ENCODE data around the gene CNIH3. TPM values are rescaled to one million over a fixed set of nuclear protein-coding genes. Genes with fewer than 3 reads are reported as not detected.

CNIH3 gene
- total and polyA plus RNA-seq, 2 donors (not counting 3 experiments of a cell fraction or from before 2014, with no cell fraction given) = 1.3 to 2.5 TPM

DNA sequence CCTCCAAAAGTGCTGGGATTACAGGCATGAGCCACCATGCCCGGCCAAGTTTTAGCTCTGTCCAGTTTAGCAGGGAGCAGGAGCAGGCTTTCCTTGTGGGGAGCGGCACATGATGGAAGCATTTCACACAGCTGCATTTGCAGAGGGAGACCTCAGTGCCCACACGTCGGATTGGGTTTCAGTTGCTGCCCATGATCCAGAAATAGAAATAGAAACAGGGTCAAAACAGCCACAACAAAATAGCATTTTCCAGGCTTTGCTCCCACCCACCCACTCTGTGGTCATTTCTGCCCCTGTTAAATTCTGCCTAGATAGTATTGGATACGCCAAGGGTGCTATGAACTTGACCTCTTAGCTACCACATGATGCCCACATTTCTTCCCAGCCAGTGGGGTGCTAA lies 128.4 kb downstream of the CNIH3 start:
- Histone ChIP-seq H4K20me1 (replicated peaks; ENCODE audit: control insufficient read depth, extremely low read depth, insufficient read depth, low read length) (no peaks in the 10 kb centered on the region), H3K9me1 (replicated peaks; ENCODE audit: control insufficient read depth, extremely low read depth, insufficient read depth, low read length) (no peaks in the 10 kb centered on the region), H3K4me3 (replicated peaks in 1 of 3; ENCODE audit: insufficient read depth in 1 of 3, low read depth in 1 of 3, low read length in 3 of 3) (no peak overlapping the region), H3K27ac (ENCODE audit: insufficient read depth, low read depth, low read length) (no peak overlapping the region), H3K79me2 (ENCODE audit: control insufficient read depth, insufficient read depth, low read length) (no peaks in the 10 kb centered on the region), H3K9me3 (replicated peaks; ENCODE audit: control insufficient read depth, insufficient read depth, low read length) (no peaks in the 10 kb centered on the region), H3K9ac (replicated peaks; ENCODE audit: extremely low read depth, insufficient read depth, low read length) (no peak overlapping the region), H3K36me3 (ENCODE audit: control insufficient read depth in 2 of 2, extremely low read depth in 1 of 2, insufficient read depth in 2 of 2, low read length in 2 of 2) (no peaks in the 10 kb centered on the region), H3K4me1 (ENCODE audit: control insufficient read depth, extremely low read depth, insufficient read depth, low read length) (no peaks in the 10 kb centered on the region), H3K27me3 (ENCODE audit: control insufficient read depth in 2 of 2, insufficient read depth in 2 of 2, low read length in 2 of 2) (no peaks in the 10 kb centered on the region), H3K4me2 (ENCODE audit: insufficient read depth, low read length) (no peak overlapping the region), H2AFZ (ENCODE audit: low read depth, low read length) (no peak overlapping the region)
- FAIRE-seq (no peak), DNase-seq (ENCODE audit: low read depth, low spot score) (no peak)
- intact Hi-C loops (cut with micrococcal nuclease) (no loop called here), dilution Hi-C loops (cut with MboI; ENCODE audit: extremely low pct_ligation_motif_present, low sequenced_read_pairs) (no loop called here)
- ChIA-PET POLR2A (no interaction called here), CTCF (interaction anchor here (0.7 kb wide), 1 partner anchor 83 kb away, joined by 3 read pairs; no protein-coding TSS in a partner anchor)
- TF ChIP-seq MYC (IDR thresholded peaks at IDR 0.05; ENCODE audit: low read depth, low read length) = no peak
- no peak for TF ChIP-seq POLR2AphosphoS5 (IDR thresholded peaks at IDR 0.05; ENCODE audit: insufficient read depth, low read depth, low read length)
- TF ChIP-seq, protein P1, sequence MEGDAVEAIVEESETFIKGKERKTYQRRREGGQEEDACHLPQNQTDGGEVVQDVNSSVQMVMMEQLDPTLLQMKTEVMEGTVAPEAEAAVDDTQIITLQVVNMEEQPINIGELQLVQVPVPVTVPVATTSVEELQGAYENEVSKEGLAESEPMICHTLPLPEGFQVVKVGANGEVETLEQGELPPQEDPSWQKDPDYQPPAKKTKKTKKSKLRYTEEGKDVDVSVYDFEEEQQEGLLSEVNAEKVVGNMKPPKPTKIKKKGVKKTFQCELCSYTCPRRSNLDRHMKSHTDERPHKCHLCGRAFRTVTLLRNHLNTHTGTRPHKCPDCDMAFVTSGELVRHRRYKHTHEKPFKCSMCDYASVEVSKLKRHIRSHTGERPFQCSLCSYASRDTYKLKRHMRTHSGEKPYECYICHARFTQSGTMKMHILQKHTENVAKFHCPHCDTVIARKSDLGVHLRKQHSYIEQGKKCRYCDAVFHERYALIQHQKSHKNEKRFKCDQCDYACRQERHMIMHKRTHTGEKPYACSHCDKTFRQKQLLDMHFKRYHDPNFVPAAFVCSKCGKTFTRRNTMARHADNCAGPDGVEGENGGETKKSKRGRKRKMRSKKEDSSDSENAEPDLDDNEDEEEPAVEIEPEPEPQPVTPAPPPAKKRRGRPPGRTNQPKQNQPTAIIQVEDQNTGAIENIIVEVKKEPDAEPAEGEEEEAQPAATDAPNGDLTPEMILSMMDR (IDR thresholded peaks at IDR 0.05; ENCODE audit: extremely low read depth in 1 of 2, insufficient read depth in 1 of 2, low read depth in 1 of 2, low read length in 2 of 2) = no peak
- no peak for TF ChIP-seq GATA2 (IDR thresholded peaks at IDR 0.05; ENCODE audit: insufficient read depth, insufficient read length, low read depth, low read length)
- no peak for TF ChIP-seq EZH2 (IDR thresholded peaks at IDR 0.05; ENCODE audit: borderline replicate concordance, low read depth, low read length, severe bottlenecking)
- TF ChIP-seq JUN (IDR thresholded peaks at IDR 0.05; ENCODE audit: borderline replicate concordance, insufficient read depth, insufficient read length, low read depth) = no peak
- no peak for TF ChIP-seq POLR2A (IDR thresholded peaks at IDR 0.05; ENCODE audit: low read depth, low read length)
- TF ChIP-seq, protein P2, sequence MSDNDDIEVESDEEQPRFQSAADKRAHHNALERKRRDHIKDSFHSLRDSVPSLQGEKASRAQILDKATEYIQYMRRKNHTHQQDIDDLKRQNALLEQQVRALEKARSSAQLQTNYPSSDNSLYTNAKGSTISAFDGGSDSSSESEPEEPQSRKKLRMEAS (IDR thresholded peaks at IDR 0.05; ENCODE audit: insufficient read depth, insufficient read length) = no peak
- TF ChIP-seq FOS (IDR thresholded peaks at IDR 0.05; ENCODE audit: borderline replicate concordance, insufficient read depth, low read length) = no peak
- BruUV-seq (replicated peaks) = no TSS peak

All from endothelial cell of umbilical vein (primary cell).